Stomach (tissue), 9 donors: ENCODE data around the gene DNAJC10. TPM values are rescaled to one million over a fixed set of nuclear protein-coding genes. Genes with fewer than 3 reads are reported as not detected.
A peak's percentile ranks its signal among the peaks of the same experiment; 100 is the strongest.
"Not testable (repeated sequence)": the region's sequence is repeated elsewhere in the genome, so short reads cannot be mapped to it uniquely, and the experiment has no call there.

Source experiments
- DNase-seq, 2 donors: peaks; one replicate each; pipeline versions ENCODE4 v3.0.0 to v3.0.0-alpha.2; 2013 to 2019
- H3K27ac ChIP-seq, 5 donors: fragments of 200-600 bp in 4 of 5; sonication (generic) in 4 of 5; one replicate each; pipeline ENCODE4 v1.5.1; 2013 to 2019; ENCODE audit warnings: mild to moderate bottlenecking in 1 of 5, moderate library complexity in 1 of 5
- H3K27me3 ChIP-seq, 3 donors: fragments of 200-600 bp; sonication (generic); one replicate each; pipeline ENCODE4 v1.5.1; 2017 to 2019; ENCODE audit warnings: mixed run types in 1 of 3
- H3K36me3 ChIP-seq, 4 donors: fragments of 200-600 bp; sonication (generic); 1 replicate in 3 of 4; 2 replicates in 1 of 4; pipeline ENCODE4 v1.5.1; 2016 to 2019
- H3K4me1 ChIP-seq, 4 donors: fragments of 200-600 bp; sonication (generic); one replicate each; pipeline ENCODE4 v1.5.1; 2016 to 2019
- H3K4me3 ChIP-seq, 4 donors: fragments of 200-600 bp; sonication (generic) in 3 of 4; one replicate each; pipeline ENCODE4 v1.5.1; 2016 to 2019; ENCODE audit warnings: mild to moderate bottlenecking in 1 of 4
- H3K9me3 ChIP-seq, 4 donors: fragments of 200-600 bp; sonication (generic); one replicate each; pipeline ENCODE4 v1.5.1; 2016 to 2019
- CTCF ChIP-seq, 7 experiments: fragments of 450-650 bp in 4 of 7; fragments of 200-600 bp in 3 of 7; sonication (generic) in 3 of 7; IDR thresholded peaks; one replicate each; pipeline ENCODE4 v1.5.1; 2016 to 2019; ENCODE audit warnings: antibody characterized with exemption in 7 of 7, control low read depth in 2 of 7, mild to moderate bottlenecking in 1 of 7
- EP300 ChIP-seq: sonication (generic); formaldehyde crosslinking; IDR thresholded peaks from one replicate; pipeline ENCODE4 v1.6.1; 2017; ENCODE audit warnings: antibody characterized with exemption
- POLR2A ChIP-seq, 4 donors: fragments of 450-650 bp; IDR thresholded peaks; one replicate each; pipeline ENCODE4 v1.6.1; 2016; ENCODE audit warnings: antibody characterized with exemption in 4 of 4, control low read depth in 2 of 4, mild to moderate bottlenecking in 1 of 4, moderate library complexity in 1 of 4
- POLR2AphosphoS5 ChIP-seq, 3 donors: sonication (generic); formaldehyde crosslinking; IDR thresholded peaks; one replicate each; pipeline ENCODE4 v1.6.1; 2016; ENCODE audit warnings: antibody characterized with exemption in 3 of 3
- whole genome bisulfite sequencing, 5 donors: extraction: QIAGEN DNeasy Blood & Tissue Kit in 3 of 5; methylation state at CpG; one replicate each; pipeline versions ENCODE4 v1.1.5 to v1.1.7; 2013 to 2018; 5-methylcytosine and 5-hydroxymethylcytosine counted together
- intact Hi-C: fragments of 100-400 bp; cut with DNase I; formaldehyde crosslinking; loops from one replicate; pipeline ENCODE4 v1.15.1; 2023; ENCODE audit warnings: low total_unique reads
- polyA plus RNA-seq, 3 donors: library from polyadenylated mRNA; stranded (reverse); fragments of 200-250 nt; gene quantifications; one replicate each; pipeline ENCODE4 v1.2.3, GENCODE V29; 2013
- total RNA-seq, 5 donors: library from RNA; depleted of rRNA; stranded (reverse); fragments of >200 nt; gene quantifications; one replicate each; pipeline versions ENCODE4 v1.1.0 to v1.2.3, GENCODE V29; 2014 to 2016
- donor health status: healthy with polysubstance abuse.
- donor health status: Bipolar disorder and iron deficiency.
- donor health status: healthy.

The DNAJC10 gene
- total and polyA plus RNA-seq, 8 donors = 7.6 to 182 (median 20.3) TPM

- Histone ChIP-seq H3K4me3 (no peak overlapping the region), H3K27ac (peak overlapping the region in 3 of 5 donors; percentile 6 to 54 (median 12)), H3K4me1 (peaks cover 0 to 17% (median 7%) of the 10 kb centered on the region in 4 donors), H3K9me3 (no peaks in the 10 kb centered on the region), H3K27me3 (no peaks in the 10 kb centered on the region), H3K36me3 (peaks cover 16 to 95% (median 86%) of the 10 kb centered on the region in 4 donors)
- peak in 1 of 2 donors; percentile 25 for DNase-seq
- intact Hi-C loops = no loop called here
- no peak for TF ChIP-seq CTCF (IDR thresholded peaks at IDR 0.05)
- no peak for TF ChIP-seq EP300
- TF ChIP-seq POLR2A (IDR thresholded peaks at IDR 0.05) = no peak
- no peak for TF ChIP-seq POLR2AphosphoS5 (IDR thresholded peaks at IDR 0.05)
- 50 to 76% (median 69%) methylated on average over 4 of the region's 4 CpGs for WGBS, 5 donors
Measured at GRCh38 chr2:182761903-182762302, 45.8 kb downstream of the DNAJC10 start.

- Histone ChIP-seq H3K27ac (no peak overlapping the region), H3K36me3 (peaks cover 8 to 95% (median 79%) of the 10 kb centered on the region in 4 donors), H3K9me3 (no peaks in the 10 kb centered on the region), H3K4me1 (peaks cover 0 to 17% (median 7%) of the 10 kb centered on the region in 4 donors), H3K4me3 (no peak overlapping the region), H3K27me3 (no peaks in the 10 kb centered on the region)
- TF ChIP-seq EP300 (no peak), CTCF (IDR thresholded peaks at IDR 0.05) (peak in 5 of 7 experiments; percentile 45 to 60 (median 55))
- intact Hi-C loops = no loop called here
- DNase-seq = peak in 1 of 2 donors; percentile 66
- WGBS, 5 donors = 45 to 57% (median 50%) methylated on average over 11 of the region's 11 CpGs
Measured at GRCh38 chr2:182763311-182763912, 47.4 kb downstream of the DNAJC10 start.

- TF ChIP-seq EP300 (no peak), POLR2A (IDR thresholded peaks at IDR 0.05) (no peak), POLR2AphosphoS5 (IDR thresholded peaks at IDR 0.05) (no peak), CTCF (IDR thresholded peaks at IDR 0.05) (no peak)
- 35 to 55% (median 44%) methylated on average over 6 of the region's 6 CpGs for WGBS, 5 donors
- intact Hi-C loops = no loop called here
Measured at GRCh38 chr2:182766626-182767025, 50.6 kb downstream of the DNAJC10 start.

GRCh38 chr2:182767578-182767977, 51.5 kb downstream of the DNAJC10 start:
- intact Hi-C loops = no loop called here
- H3K36me3 ChIP-seq = peaks cover 8 to 67% (median 56%) of the 10 kb centered on the region in 4 donors
- 52 to 69% (median 64%) methylated on average over 7 of the region's 7 CpGs for WGBS, 5 donors
- H3K4me1 ChIP-seq = peaks cover 0 to 8% (median 2%) of the 10 kb centered on the region in 4 donors
- H3K9me3 ChIP-seq = peaks cover 0 to 10% (median 0%) of the 10 kb centered on the region in 4 donors
- no peak overlapping the region for H3K4me3 ChIP-seq
- no peak overlapping the region for H3K27ac ChIP-seq
- TF ChIP-seq POLR2AphosphoS5 (IDR thresholded peaks at IDR 0.05) (no peak), EP300 (no peak), CTCF (IDR thresholded peaks at IDR 0.05) (peak in 4 of 7 experiments; percentile 11 to 33 (median 20)), POLR2A (IDR thresholded peaks at IDR 0.05) (no peak)
- H3K27me3 ChIP-seq = no peaks in the 10 kb centered on the region
- DNase-seq = peak in 1 of 2 donors; percentile 37

More at GRCh38 chr2:182766626-182767025, 50.6 kb downstream of the DNAJC10 start:
- Histone ChIP-seq H3K27me3 (no peaks in the 10 kb centered on the region), H3K27ac (no peak overlapping the region), H3K36me3 (peaks cover 8 to 77% (median 58%) of the 10 kb centered on the region in 4 donors), H3K9me3 (peaks cover 0 to 4% (median 0%) of the 10 kb centered on the region in 4 donors), H3K4me3 (no peak overlapping the region), H3K4me1 (peaks cover 0 to 14% (median 7%) of the 10 kb centered on the region in 4 donors)
- DNase-seq = no peak

- H3K36me3 ChIP-seq = peaks cover 8 to 55% (median 45%) of the 10 kb centered on the region in 4 donors
- H3K27ac ChIP-seq, H3K27me3 ChIP-seq, DNase-seq, H3K4me3 ChIP-seq, H3K9me3 ChIP-seq, H3K4me1 ChIP-seq, intact Hi-C loops: not testable (repeated sequence)
- WGBS, 5 donors = 97 to 99% (median 98%) methylated on average over 2 of the region's 2 CpGs
Measured at GRCh38 chr2:182768950-182769349, 52.9 kb downstream of the DNAJC10 start.
